ENCODE measurements around the gene PCDHA7. TPM values are rescaled to one million over a fixed set of nuclear protein-coding genes. Genes with fewer than 3 reads are reported as not detected.
"Not testable (repeated sequence)": the region's sequence is repeated elsewhere in the genome, so short reads cannot be mapped to it uniquely, and the experiment has no call there.

The PCDHA7 gene
- total RNA-seq, 4 donors from 2014 or later: 0.15 to 0.19 TPM; not detected in 2

GRCh38 chr5:140801494-140801841, 32.6 kb upstream of the PCDHA7 start:
- Histone ChIP-seq H3K27ac (no peak overlapping the region), H3K27me3 (peaks cover 0 to 27% (median 0%) of the 10 kb centered on the region in 4 donors), H3K4me3 (peak overlapping the region in 3 of 4 donors; percentile 27 to 54 (median 30)), H3K36me3 (no peaks in the 10 kb centered on the region), H3K9me3 (peaks cover 0 to 36% (median 36%) of the 10 kb centered on the region in 3 donors), H3K4me1 (no peaks in the 10 kb centered on the region)
- TF ChIP-seq POLR2A (IDR thresholded peaks at IDR 0.05) (no peak), CTCF (IDR thresholded peaks at IDR 0.05) (no peak)
- WGBS, 2 donors: 29 to 38% methylated on average over 16 of the region's 16 CpGs
- intact Hi-C loops (cut with DNase I): no loop called here
- DNase-seq: no peak

- H3K4me3 ChIP-seq; H3K36me3 ChIP-seq; H3K4me1 ChIP-seq; DNase-seq; H3K27ac ChIP-seq; intact Hi-C loops (cut with DNase I): not testable (repeated sequence)
- WGBS, 2 donors: 65 to 70% methylated on average over 11 to 14 of the region's 45 CpGs
- Histone ChIP-seq H3K9me3 (peaks cover 0 to 36% (median 27%) of the 10 kb centered on the region in 3 donors), H3K27me3 (peaks cover 0 to 27% (median 0%) of the 10 kb centered on the region in 4 donors)
Observed at GRCh38 chr5:140802381-140802780, 31.7 kb upstream of the PCDHA7 start.

- TF ChIP-seq CTCF (IDR thresholded peaks at IDR 0.05) (no peak), POLR2A (IDR thresholded peaks at IDR 0.05) (no peak)
- H3K27ac ChIP-seq: no peak overlapping the region
- H3K4me3 ChIP-seq: no peak overlapping the region
- no peaks in the 10 kb centered on the region for H3K4me1 ChIP-seq
- peaks cover 0 to 31% (median 0%) of the 10 kb centered on the region in 4 donors for H3K27me3 ChIP-seq
- peaks cover 0 to 40% (median 26%) of the 10 kb centered on the region in 3 donors for H3K9me3 ChIP-seq
- no peaks in the 10 kb centered on the region for H3K36me3 ChIP-seq
- 61 to 77% methylated on average over 6 to 29 of the region's 53 CpGs for WGBS, 2 donors
- DNase-seq: no peak
- intact Hi-C loops (cut with DNase I): no loop called here
Observed at GRCh38 chr5:140802781-140803271, 31.2 kb upstream of the PCDHA7 start.

DNA sequence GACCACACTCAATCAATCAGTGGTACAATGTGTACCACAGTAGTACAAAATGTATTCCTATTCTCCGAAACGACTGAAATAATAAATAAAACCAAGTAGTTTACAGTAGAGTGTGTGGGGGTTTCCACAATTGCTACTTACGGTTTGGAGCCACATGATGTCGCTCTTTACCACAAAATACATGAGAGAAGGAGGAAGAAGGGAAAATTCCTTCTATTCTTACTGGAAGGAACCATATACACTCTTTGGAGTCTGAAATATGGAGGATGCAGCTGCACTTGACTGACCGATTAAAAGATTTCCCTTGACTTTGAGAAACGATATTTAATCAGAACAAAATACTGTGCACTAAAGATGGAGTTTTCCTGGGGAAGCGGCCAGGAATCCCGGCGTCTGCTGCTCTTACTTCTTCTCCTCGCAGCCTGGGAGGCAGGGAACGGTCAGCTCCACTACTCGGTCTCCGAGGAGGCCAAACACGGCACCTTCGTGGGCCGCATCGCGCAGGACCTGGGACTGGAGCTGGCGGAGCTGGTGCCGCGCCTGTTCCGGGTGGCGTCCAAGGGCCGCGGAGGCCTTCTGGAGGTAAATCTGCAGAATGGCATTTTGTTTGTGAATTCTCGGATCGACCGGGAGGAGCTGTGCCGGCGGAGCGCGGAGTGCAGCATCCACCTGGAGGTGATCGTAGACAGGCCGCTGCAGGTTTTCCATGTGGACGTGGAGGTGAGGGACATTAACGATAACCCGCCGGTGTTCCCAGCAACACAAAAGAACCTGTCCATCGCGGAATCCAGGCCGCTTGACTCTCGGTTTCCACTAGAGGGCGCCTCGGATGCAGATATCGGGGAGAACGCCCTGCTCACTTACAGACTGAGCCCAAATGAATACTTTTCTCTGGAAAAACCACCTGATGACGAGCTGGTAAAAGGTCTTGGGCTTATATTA, 27.0 kb upstream of the PCDHA7 start, which contains the start of gene PCDHA4:
Gene PCDHA4 (plus strand): TSS at position 235 of the 942 bp plus-strand sequence.
- intact Hi-C loops (cut with DNase I): no loop called here
- H3K4me3 ChIP-seq: peak within 1 kb of the TSS in 3 of 4 donors; percentile 35 to 54 (median 35)
- peaks cover 0 to 22% (median 0%) of the 10 kb centered on the region in 4 donors for H3K27me3 ChIP-seq
- peak within 1 kb of the TSS in 1 of 4 donors; percentile 34 for H3K27ac ChIP-seq
- H3K9me3 ChIP-seq: peaks cover 0 to 47% (median 23%) of the 10 kb centered on the region in 3 donors
- no peaks in the 10 kb centered on the region for H3K4me1 ChIP-seq
- 24 to 38% methylated on average over 9 to 38 of the region's 47 CpGs for WGBS, 2 donors
- no peaks in the 10 kb centered on the region for H3K36me3 ChIP-seq
- no peak for TF ChIP-seq POLR2A (IDR thresholded peaks at IDR 0.05)
- peak in 2 of 6 experiments; percentile 17 to 29 for TF ChIP-seq CTCF (IDR thresholded peaks at IDR 0.05)
- no peak for DNase-seq

DNA sequence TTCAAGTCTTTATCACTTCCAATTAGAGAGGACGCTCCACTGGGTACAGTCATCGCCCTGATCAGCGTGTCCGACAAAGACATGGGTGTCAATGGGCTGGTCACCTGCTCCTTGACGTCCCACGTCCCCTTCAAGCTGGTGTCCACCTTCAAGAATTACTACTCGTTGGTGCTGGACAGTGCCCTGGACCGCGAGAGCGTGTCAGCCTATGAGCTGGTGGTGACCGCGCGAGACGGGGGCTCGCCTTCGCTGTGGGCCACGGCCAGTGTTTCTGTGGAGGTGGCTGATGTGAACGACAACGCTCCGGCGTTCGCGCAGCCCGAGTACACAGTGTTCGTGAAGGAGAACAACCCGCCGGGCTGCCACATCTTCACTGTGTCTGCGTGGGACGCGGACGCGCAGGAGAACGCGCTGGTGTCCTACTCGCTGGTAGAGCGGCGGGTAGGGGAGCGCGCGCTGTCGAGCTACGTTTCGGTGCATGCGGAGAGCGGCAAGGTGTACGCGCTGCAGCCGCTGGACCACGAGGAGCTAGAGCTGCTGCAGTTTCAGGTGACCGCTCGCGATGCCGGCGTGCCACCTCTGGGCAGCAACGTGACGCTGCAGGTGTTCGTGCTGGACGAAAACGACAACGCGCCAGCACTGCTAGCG, 25.7 kb upstream of the PCDHA7 start:
- Histone ChIP-seq H3K9me3 (peaks cover 0 to 34% (median 11%) of the 10 kb centered on the region in 3 donors), H3K27me3 (peaks cover 0 to 10% (median 0%) of the 10 kb centered on the region in 4 donors)
- H3K4me1 ChIP-seq; H3K36me3 ChIP-seq; H3K4me3 ChIP-seq; DNase-seq; intact Hi-C loops (cut with DNase I); H3K27ac ChIP-seq: not testable (repeated sequence)
- WGBS, 2 donors: 70 to 75% methylated on average over 5 to 52 of the region's 62 CpGs
